ENCODE data around the gene MAP2.

MAP2 gene

GRCh38 chr2:209663139-209663538 is 239.3 kb downstream of the MAP2 start:
- DNase-seq = no peak

- DNase-seq = no peak
Observed at GRCh38 chr2:209663656-209664055, 239.8 kb downstream of the MAP2 start.

- no peak for DNase-seq
Observed at GRCh38 chr2:209666296-209666695, 242.4 kb downstream of the MAP2 start.

- no peak for DNase-seq
Observed at GRCh38 chr2:209671020-209671680, 247.3 kb downstream of the MAP2 start.

GRCh38 chr2:209673811-209674210 is 250.0 kb downstream of the MAP2 start:
- no peak for DNase-seq

GRCh38 chr2:209680596-209680995 is 256.7 kb downstream of the MAP2 start:
- DNase-seq = no peak

- DNase-seq = no peak
Observed at GRCh38 chr2:209681201-209681735, 257.4 kb downstream of the MAP2 start.

- DNase-seq = no peak
Observed at GRCh38 chr2:209682646-209683045, 258.8 kb downstream of the MAP2 start.

GRCh38 chr2:209685340-209685739 is 261.5 kb downstream of the MAP2 start:
- DNase-seq = no peak

GRCh38 chr2:209685963-209686362 is 262.1 kb downstream of the MAP2 start:
- DNase-seq = no peak

- no peak for DNase-seq
Observed at GRCh38 chr2:209686448-209686847, 262.6 kb downstream of the MAP2 start.

GRCh38 chr2:209687323-209687969 is 263.6 kb downstream of the MAP2 start:
- DNase-seq = no peak

GRCh38 chr2:209688385-209688784 is 264.5 kb downstream of the MAP2 start:
- DNase-seq = no peak

GRCh38 chr2:209690029-209690754 is 266.3 kb downstream of the MAP2 start:
- DNase-seq = no peak

- no peak for DNase-seq
Observed at GRCh38 chr2:209694748-209695147, 270.9 kb downstream of the MAP2 start.

GRCh38 chr2:209696836-209697711 is 273.2 kb downstream of the MAP2 start:
- DNase-seq = no peak

GRCh38 chr2:209702775-209703174 is 278.9 kb downstream of the MAP2 start:
- DNase-seq = no peak

- no peak for DNase-seq
Observed at GRCh38 chr2:209713219-209713618, 289.4 kb downstream of the MAP2 start.

GRCh38 chr2:209719034-209719433 is 295.2 kb downstream of the MAP2 start:
- no peak for DNase-seq

GRCh38 chr2:209721497-209721896 is 297.6 kb downstream of the MAP2 start:
- DNase-seq = no peak

- DNase-seq = no peak
Observed at GRCh38 chr2:209726311-209726710, 302.5 kb downstream of the MAP2 start.

- no peak for DNase-seq
Observed at GRCh38 chr2:209727077-209727476, 303.2 kb downstream of the MAP2 start.

- DNase-seq = no peak
Observed at GRCh38 chr2:209734805-209735204, 311.0 kb downstream of the MAP2 start.
